NCI-H1417 (cell line): Measurements from ENCODE around the gene RAB31.
"Not testable (repeated sequence)": the region's sequence is repeated elsewhere in the genome, so short reads cannot be mapped to it uniquely, and the experiment has no call there.

Experiments
- DNase-seq, 3 experiments: peaks; one replicate each; lab custom pipeline; 2025; lab: John Stamatoyannopoulos, UW

The RAB31 gene

DNA sequence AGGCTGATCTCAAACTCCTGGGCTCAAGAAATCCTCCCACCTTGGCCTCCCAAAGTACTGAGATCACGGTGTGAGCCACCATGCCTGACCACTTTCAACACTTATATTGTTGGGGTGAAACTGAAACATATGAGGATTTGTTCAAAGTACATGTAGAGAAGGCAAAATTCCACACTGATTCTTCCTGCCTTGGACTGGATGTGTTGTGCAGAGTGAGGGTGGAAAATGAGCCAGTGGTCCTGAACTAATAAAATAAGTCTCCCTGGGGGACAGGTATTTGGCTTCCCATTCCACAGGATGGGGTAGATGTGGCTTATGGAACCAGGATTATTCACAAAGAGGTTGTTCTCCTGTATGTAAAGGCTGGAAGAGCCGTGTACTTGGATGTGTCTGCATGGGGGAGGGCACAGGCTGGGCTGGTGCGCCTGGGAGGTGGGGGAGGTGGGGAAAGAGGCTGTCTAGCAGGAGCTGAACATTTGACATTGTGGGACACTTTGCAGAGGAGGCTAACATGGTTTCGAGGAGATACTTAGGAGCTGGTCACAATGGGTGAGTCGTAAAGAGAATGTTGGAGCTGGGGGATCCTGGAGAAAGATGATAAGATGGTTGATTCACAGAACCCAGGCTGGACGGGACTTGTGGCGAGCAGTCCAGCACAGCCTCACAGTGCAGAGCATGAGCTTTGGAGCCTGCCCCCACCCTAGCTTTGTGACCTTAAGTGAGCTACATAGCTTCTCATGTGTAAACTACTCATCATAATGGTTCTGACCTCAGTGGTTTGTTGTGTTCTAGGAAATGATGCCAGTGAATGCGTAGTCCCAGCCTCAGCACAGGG is 177.3 kb downstream of the RAB31 start, which contains the start of gene TXNDC2:
TSS of gene TXNDC2 (plus strand) at position 804 of the 835 bp plus-strand sequence. CDS start 708 bp downstream, outside the sequence.
- DNase-seq: no peak

DNA sequence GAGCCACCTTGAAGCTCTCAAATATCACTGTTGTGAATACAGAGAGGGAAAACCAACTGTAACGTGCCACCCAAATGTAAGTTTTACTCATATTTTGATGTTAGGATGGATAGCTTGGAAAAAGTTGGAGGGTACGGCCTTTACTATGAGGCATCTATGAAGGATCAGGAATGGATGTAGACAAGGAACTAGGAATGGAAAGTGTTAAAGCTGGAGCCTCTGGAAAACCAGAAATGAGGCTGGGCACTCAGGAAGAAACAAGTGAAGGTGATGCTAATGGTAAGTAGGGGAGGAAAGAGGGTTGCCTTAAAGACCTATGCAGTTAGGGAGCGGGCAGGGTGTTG is 177.9 kb downstream of the RAB31 start:
- no peak for DNase-seq

DNA sequence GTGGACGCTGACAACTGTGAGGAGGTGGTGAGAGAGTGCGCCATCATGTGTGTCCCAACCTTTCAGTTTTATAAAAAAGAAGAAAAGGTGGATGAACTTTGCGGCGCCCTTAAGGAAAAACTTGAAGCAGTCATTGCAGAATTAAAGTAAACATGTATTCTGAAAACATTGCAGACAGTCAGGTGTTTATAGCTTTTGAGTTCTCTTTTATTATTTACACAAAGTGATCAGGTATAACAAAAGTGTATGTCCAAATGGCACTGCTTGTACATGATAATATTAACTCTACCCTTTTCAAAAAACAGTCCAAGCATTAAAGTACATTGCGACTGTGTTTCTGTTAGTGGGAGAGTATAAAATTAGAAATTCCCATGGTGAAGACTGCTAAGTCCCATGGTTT is 179.9 kb downstream of the RAB31 start:
- DNase-seq: no peak

DNA sequence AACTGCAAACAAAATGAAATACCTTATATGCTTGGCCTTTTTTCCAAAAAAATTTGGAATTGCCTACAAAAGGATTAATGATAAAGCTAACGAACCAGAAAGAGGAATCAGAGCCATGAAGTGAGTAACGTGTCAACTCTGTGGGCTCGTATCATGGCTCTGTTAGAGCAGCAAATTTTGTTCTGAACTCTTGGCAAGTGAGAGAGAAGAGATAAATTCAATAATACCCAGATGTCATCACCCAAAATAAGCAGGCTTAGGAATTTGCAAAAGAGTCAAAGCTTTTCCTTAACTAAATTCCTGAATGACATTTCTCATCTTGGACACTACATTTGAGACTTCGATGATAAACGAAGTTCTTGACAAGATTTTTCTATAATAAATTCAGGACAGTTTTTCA is 182.1 kb downstream of the RAB31 start:
- DNase-seq: no peak

DNA sequence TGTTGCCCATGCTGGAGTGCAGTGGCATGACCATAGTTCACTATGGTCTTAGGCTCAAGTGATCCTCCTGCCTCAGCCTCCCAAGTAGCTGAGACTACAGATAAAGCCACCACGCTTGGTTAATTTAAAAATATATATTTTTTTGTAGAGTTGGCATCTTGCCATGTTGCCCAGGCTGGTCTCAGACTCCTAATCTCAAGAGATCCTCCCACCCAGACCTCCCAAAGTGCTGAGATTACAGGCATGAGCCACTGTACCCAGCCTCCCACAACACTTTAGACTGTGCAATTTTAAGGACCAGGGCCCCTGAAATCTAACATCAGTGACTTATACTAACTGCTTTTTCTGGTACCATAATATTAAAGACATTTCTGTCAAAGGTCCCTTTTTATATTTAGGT is 182.9 kb downstream of the RAB31 start:
- DNase-seq: no peak

DNA sequence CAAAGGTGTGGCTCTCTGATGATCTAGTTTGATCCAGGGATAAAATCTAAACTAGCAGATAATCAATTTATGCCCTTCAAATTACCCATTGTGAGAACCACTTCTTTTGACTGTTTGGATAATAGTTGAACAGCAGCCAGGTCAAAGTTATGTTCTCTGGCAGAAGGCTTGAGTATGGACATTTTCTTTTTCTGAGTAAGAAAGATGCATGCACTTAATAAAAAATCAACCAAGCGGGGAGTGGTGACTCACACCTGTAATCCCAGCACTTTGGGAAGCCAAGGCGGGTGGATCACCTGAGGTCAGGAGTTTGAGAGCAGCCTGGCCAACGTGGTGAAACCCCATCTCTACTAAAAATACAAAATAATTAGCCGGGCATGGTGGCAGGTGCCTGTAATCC is 183.4 kb downstream of the RAB31 start:
- DNase-seq: not testable (repeated sequence)

DNA sequence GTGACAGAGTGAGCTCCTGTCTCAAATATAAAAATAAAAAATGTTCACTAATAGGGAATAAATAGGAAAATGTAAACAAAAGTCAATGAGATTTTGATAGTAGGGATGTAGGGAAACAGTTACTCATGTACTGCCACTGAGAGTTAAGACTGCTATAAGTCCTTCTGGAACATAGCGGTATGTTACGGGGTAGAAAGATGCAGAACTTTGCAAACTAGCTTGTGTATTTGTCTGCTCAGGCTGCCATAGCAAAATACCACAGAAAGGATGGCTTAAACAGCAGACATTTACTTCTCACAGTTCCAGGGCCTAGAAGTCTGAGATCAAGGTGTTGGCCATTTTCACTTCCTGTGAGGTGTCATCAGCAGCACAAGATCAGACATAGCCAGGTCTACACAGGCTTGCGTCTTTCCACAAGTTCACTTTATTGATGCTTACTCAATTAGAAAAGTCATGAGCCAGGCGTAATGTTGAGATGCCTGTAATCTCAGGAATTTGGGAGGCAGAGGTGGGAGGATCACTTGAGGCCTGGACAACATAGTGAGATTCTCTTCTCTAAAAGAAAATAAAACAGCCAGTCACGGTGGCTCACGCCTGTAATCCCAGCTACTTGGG is 186.5 kb downstream of the RAB31 start:
- no peak for DNase-seq

DNA sequence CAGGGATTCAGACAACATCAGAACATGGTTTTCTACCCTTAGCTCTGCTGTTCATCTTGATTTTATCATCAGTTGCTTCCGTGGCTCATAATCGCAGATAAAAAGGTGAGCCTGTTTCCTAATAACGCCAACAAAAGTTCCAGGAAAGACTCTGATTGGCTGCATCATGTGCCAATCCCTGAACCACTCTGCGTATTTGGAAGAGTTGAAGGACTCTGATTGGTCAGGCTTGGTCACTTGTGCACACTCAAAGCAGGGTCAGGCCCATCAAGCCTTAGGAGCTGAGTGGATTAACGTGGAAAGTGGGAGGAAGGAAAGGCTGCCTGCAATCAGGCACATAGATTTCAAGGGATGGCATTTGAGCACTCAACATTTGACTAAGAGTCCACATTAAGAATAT is 189.0 kb downstream of the RAB31 start:
- no peak for DNase-seq

DNA sequence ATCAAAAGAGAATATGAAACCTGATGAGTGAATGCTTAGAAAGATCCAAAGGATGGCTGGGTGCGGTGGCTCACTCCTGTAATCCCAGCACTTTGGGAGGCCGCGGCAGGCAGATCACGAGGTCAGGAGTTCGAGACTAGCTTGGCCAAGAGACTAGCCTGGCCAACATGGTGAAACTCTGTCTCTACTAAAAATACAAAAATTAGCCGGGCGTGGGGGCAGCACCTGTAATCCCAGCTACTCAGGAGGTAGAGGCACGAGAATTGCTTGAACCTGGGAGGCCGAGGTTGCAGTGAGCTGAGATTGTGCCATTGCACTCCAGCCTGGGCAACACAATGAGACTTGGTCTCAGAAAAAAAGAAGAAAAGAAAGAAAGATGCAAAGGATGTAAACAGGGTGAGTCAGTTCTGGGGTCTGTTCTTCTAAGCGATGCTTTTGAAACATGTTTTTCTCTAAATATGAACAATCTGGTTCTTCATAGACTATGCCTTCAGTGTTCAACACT is 189.7 kb downstream of the RAB31 start:
- DNase-seq: not testable (repeated sequence)

DNA sequence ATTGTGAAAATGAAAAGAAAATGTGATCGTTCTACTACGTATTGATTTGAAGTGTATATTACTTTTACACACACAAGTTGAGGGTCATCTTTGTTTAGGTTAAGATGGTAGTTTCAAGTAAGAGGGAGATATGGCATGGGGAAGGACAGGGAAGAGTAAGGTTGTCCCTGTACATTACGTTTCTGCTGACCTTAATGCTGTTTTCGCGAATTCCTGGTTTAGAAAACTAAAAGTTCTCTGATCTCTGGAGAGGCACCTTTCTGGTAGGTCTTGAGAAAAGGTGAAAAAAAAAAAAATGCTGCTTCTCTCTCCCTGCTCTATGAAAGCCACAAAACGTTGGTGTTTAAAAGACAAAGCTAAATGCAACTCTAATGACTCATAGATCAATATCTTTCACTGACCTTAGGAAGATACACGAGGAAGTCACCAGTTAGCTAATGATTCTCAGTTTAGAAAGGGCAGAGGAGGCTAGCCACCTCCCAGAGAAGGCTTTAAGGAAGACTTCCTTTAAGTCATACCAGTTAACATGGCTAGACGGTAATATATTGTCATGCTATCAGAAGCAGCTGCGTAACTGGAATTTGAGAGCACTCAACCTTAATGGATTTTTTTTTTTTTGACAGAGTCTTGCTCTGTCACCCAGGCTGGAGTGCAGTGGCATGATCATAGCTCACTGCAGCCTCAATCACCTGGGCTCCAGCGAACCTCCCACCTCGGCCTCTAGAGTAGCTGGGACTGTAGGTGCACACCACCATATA is 190.9 kb downstream of the RAB31 start:
- peak in 2 of 3 experiments; percentile 9 to 77 for DNase-seq

DNA sequence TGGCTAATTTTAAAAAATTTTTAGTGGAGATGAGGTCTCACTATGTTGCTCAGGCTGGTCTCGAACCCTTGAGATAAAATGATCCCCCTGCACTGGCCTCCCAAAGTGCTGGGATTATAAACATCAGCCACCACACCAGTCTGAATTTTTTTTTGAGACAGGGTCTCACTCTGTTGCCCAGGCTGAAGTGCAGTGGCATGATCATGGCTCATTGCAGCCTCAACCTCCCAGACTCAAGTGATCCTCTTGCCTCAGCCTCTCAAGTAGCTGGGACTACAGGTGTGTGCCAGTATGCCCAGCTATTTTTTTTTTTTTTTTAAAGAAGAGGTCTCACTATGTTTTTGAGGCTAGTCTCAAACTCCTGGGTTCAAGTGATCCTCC is 191.4 kb downstream of the RAB31 start:
- not testable (repeated sequence) for DNase-seq

DNA sequence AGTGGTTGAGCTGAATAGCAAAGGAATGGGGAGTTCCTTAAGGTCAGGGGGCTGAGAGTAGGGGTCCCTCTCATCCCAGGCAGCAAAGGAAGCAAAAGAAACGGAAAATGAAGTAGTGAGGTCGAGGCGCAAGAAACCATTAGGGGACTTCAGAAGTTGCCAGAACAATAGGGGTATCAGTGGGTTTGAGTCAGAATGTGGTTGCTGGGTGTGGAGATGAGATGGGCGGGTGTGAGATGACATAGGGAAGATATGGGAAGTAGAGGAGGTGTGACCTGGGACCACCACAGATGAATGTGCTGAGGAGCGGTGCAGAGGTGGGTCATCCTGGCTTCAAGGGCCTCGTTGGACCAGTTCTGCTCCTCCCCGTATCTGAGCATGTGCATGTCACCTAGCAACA is 192.6 kb downstream of the RAB31 start:
- DNase-seq: no peak

DNA sequence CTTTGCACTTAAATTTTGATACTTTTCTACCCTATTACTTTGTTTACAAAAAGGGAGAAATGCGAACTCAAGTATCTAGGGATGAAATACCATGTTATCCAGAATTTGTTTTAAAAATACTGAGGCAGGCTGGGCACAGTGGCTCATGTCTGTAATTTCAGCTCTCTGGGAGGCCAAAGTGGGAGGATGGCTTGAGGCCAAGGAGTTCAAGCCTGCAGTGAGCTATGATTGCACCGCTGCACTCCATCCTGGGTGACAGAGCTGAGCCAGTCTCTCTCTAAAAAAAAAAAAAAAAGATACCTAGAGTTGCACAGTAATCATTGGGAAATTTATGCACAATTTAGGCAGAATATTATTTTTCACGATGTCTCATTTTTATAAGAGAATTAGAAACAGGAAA is 193.3 kb downstream of the RAB31 start:
- DNase-seq: no peak

DNA sequence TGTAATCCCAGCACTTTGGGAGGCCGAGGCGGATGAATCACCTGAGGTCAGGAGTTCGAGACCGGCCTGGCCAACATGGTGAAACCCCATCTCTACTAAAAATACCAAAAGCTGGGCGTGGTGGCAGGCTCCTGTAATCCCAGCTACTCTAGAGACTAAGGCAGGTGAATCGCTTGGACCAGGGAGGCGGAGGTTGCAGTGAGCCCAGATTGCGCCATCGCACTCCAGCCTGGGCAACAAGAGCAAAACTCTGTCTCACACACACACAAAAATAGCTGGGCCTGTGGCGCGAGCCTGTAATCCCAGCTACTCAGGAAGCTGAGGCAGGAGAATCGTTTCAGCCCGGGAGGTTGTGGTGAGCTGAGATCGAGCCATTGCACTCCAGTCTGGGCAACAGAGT is 194.2 kb downstream of the RAB31 start:
- DNase-seq: not testable (repeated sequence)

DNA sequence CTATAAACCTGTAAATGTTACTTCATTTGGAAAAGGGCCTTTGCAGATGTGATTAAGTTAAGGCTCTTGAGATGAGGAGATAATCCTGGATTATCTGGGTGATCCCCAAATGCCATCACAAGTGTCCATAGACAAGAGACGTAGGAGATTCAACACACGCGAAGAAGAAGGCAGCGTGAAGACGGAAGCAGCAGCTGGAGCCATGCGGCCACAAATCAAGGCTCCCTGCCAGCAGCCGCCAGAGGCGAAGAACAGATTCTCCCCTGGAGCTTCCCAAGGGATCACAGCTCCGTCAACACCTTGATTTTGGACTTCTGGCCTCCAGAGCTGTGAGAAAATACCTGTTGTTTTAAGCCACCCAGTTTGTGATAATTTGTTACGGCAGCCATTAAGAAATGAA is 194.7 kb downstream of the RAB31 start:
- DNase-seq: no peak

DNA sequence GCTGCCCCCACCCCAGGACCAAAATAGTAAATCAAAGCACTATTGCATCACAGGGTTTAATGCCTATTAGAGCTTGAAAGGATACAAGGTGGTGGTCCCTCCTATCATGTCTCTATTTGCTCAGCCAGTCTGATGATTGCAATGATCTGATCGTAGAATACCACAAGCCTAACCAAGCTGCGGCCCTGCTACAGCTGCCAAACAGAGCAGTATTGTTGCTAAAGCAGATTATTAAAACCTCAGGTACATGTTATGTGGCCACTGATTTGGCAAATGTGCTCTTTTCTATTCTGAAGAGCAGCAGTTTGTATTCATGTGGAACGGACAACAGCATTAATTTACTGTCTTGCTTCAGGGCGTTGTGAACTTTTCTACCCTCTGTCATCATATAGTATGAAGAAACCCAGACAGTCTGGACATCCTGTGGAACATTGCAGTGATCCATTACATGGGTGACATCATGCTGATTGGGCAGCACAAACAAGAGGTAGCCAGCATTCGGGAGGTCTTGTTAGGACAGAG is 197.4 kb downstream of the RAB31 start:
- peak in 1 of 3 experiments; percentile 9 for DNase-seq

DNA sequence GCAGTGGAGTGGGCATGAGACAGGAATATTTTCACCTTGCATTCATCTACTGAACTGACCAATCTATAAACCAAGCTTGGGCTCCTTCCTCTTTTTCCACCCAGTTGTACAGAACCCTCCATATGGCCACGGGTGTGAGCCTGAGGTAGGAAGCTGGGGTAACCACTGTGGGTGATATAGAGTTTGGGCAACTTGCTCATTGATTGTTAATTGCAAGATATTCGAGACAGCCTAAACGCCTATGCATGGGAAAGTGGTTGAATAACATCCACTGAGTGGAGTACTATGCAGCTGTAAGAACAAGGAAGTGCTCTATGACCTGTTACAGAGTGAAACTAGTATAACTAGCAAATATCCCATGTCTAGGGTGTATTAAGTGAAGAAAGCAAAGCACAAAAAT is 198.4 kb downstream of the RAB31 start:
- no peak for DNase-seq

DNA sequence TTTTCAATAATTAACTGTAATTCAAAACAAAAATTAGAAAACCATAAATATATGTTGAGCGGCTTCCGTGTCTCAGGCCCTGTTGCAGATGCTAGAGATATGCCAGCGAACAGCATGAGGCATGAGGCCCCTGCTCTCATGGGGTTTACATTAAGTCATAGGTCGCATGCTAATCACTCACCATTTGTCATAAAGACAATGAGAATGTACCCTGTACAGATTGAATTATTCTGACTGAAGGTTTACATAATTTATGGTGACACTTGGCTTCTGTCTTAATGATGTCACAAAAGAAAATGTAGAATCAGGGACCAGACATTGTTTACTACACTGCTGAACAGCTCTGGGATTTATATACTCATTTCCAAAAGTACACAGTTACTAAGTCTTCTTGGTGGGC is 199.8 kb downstream of the RAB31 start:
- peak in 1 of 3 experiments; percentile 7 for DNase-seq

DNA sequence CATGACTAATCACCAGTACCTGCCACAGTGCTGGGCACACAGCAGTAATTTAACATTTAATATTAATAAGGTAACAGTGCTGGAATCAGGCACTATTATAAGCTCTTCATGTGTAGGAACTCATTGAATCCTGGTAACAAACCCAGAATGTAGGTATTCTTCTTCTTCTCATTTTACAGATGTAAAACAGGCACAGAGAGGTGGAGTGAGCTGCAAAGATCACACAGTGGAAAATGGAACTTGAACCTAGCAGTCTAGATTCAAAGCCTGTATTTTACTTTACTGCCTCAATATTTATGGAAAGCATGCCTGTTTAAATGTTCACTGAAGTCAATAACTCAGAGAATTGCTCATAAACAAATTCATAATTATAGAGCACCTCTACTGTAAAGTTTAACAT is 202.0 kb downstream of the RAB31 start:
- no peak for DNase-seq

DNA sequence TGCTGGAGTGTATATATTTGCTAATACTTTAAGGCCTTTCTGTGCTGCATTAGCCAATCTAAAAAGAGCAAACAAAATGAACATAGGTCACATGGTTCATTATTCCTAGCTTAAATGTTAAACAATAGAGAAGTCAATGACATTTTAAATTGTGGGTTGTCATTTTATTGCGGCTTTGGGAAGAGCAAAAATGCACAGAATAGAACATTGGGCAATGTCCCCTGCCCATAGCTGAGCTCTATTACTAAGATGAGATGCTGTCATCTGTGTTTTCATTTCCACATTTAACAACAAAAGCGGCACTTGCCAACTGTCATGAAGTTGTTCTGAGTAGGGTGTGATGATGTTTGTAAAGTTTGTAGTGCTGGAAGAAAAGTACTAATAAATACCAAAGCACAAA is 202.6 kb downstream of the RAB31 start:
- no peak for DNase-seq

DNA sequence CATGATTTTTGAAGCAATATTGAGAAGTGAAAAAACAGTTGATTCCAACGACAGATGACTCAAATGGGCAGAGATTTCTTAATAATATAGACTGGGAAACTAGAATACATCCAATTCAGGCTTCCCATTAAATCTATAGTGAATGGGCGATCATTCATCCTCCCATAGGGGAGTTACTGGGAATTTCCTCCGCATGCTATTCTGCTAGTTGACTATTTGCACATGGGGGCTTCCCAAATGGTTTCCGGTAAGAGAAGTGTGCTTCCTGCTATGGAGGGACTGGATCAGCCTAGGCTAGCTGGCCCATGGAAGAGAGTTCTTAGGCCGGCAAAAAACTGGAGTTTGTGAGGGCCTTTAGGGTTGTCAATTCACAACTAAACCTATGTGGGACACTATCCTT is 203.1 kb downstream of the RAB31 start:
- no peak for DNase-seq
